IMR-90 (cell line): ENCODE results near the gene RHOBTB3. TPM values are rescaled to one million over a fixed set of nuclear protein-coding genes. Genes with fewer than 3 reads are reported as not detected.

Experiments used
- ATAC-seq: fragments of 200-7000 bp; cut with Tn5 transposase; 2 replicates; pipeline ENCODE4 v1.9.1; 2020; ENCODE audit warnings: low read depth, mild to moderate bottlenecking, moderate library complexity
- BruUV-seq: library from RNA; stranded (reverse); fragments of 400-500 nt; replicated peaks from 2 replicates; lab custom pipeline; 2021; lab: Mats Ljungman, UMichigan
- CTCF ChIA-PET: fragments of 300-600 bp; formaldehyde crosslinking; extraction: SDS; loops from one replicate; lab custom pipeline; 2021; ENCODE audit warnings: antibody characterized with exemption; lab: Yijun Ruan, JAX
- POLR2A ChIA-PET: fragments of 300-600 bp; sonication (Branson Sonifier 250); formaldehyde crosslinking; loops from one replicate; lab custom pipeline; 2022; ENCODE audit warnings: antibody characterized with exemption; ENCODE audit not compliant: unreplicated experiment; lab: Charles Lee
- DNase-seq: peaks from one replicate; pipeline ENCODE4 v3.0.0; 2013
- H2AFZ ChIP-seq: replicated peaks from 2 replicates; pipeline ENCODE3; 2013; ENCODE audit warnings: low read length, mild to moderate bottlenecking; ENCODE audit not compliant: poor library complexity
- H2AK5ac ChIP-seq: 2 replicates; pipeline ENCODE4 v1.6.1; 2013; ENCODE audit warnings: low read depth, low read length, inconsistent platforms
- H2AK9ac ChIP-seq: replicated peaks from 2 replicates; pipeline ENCODE3; 2013; ENCODE audit warnings: mild to moderate bottlenecking, low read depth, low read length, moderate library complexity; ENCODE audit not compliant: poor library complexity
- H2BK120ac ChIP-seq: 2 replicates; pipeline ENCODE4 v1.6.1; 2013; ENCODE audit warnings: low read depth, low read length, inconsistent platforms
- H2BK15ac ChIP-seq: 3 replicates; pipeline ENCODE4 v1.6.1; 2013; ENCODE audit warnings: low read depth, low read length, inconsistent platforms
- H2BK20ac ChIP-seq: 2 replicates; pipeline ENCODE4 v1.6.1; 2013; ENCODE audit warnings: low read depth, mild to moderate bottlenecking, inconsistent platforms, low read length, moderate library complexity
- H2BK5ac ChIP-seq: 2 replicates; pipeline ENCODE4 v1.6.1; 2013; ENCODE audit warnings: mild to moderate bottlenecking, low read depth, low read length, inconsistent platforms; ENCODE audit not compliant: poor library complexity, severe bottlenecking
- H3K14ac ChIP-seq: replicated peaks from 2 replicates; pipeline ENCODE4 v1.6.1; 2013; ENCODE audit warnings: low read depth, low read length, inconsistent platforms
- H3K18ac ChIP-seq: 2 replicates; pipeline ENCODE4 v1.6.1; 2013; ENCODE audit warnings: low read depth, low read length, control low read depth
- H3K23ac ChIP-seq: 2 replicates; pipeline ENCODE4 v1.6.1; 2013; ENCODE audit warnings: low read depth, low read length, inconsistent platforms
- H3K27ac ChIP-seq: 2 replicates; pipeline ENCODE4 v1.5.1; 2013; ENCODE audit warnings: mild to moderate bottlenecking, control low read depth, low read length; ENCODE audit not compliant: insufficient read depth
- H3K27me3 ChIP-seq: 2 replicates; pipeline ENCODE4 v1.6.1; 2013; ENCODE audit warnings: low read length; ENCODE audit not compliant: control insufficient read depth, insufficient read depth
- H3K36me3 ChIP-seq: 2 replicates; pipeline ENCODE4 v1.6.1; 2013; ENCODE audit warnings: low read length, mixed read lengths; ENCODE audit not compliant: control insufficient read depth, insufficient read depth
- H3K4ac ChIP-seq: 2 replicates; pipeline ENCODE4 v1.6.1; 2013; ENCODE audit warnings: low read depth, low read length, inconsistent platforms
- H3K4me1 ChIP-seq: 2 replicates; pipeline ENCODE4 v1.6.1; 2013; ENCODE audit warnings: low read length, mixed read lengths; ENCODE audit not compliant: control insufficient read depth, insufficient read depth
- H3K4me2 ChIP-seq: 2 replicates; pipeline ENCODE4 v1.6.1; 2013; ENCODE audit warnings: low read depth, mild to moderate bottlenecking, control low read depth, low read length, moderate library complexity
- H3K4me3 ChIP-seq: 2 replicates; pipeline ENCODE4 v1.5.1; 2013; ENCODE audit warnings: low read depth, mild to moderate bottlenecking, control low read depth, low read length, moderate library complexity; ENCODE audit not compliant: insufficient read depth
- H3K56ac ChIP-seq: 2 replicates; pipeline ENCODE4 v1.6.1; 2013; ENCODE audit warnings: low read length, inconsistent platforms; ENCODE audit not compliant: insufficient read depth; ENCODE audit errors: extremely low read depth
- H3K79me1 ChIP-seq, 2 experiments: 2 replicates each; pipeline ENCODE4 v1.6.1; 2013; ENCODE audit warnings: low read length in 2 of 2, inconsistent platforms in 1 of 2, low read depth in 1 of 2
- H3K9ac ChIP-seq: 2 replicates; pipeline ENCODE4 v1.6.1; 2013; ENCODE audit warnings: low read depth, low read length, control low read depth
- H3K9me1 ChIP-seq: 2 replicates; pipeline ENCODE4 v1.6.1; 2013; ENCODE audit warnings: low read length, inconsistent platforms; ENCODE audit not compliant: insufficient read depth
- H3K9me3 ChIP-seq: 2 replicates; pipeline ENCODE4 v1.6.1; 2013; ENCODE audit warnings: low read length; ENCODE audit not compliant: control insufficient read depth, insufficient read depth
- H4K20me1 ChIP-seq: 2 replicates; pipeline ENCODE4 v1.6.1; 2013; ENCODE audit warnings: low read length, inconsistent platforms; ENCODE audit not compliant: insufficient read depth
- H4K5ac ChIP-seq: 2 replicates; pipeline ENCODE4 v1.6.1; 2013; ENCODE audit warnings: mild to moderate bottlenecking, low read depth, low read length, control low read depth
- H4K8ac ChIP-seq, 2 experiments: 2 replicates each; pipeline ENCODE4 v1.6.1; 2013; ENCODE audit warnings: low read depth in 2 of 2, low read length in 2 of 2, control low read depth in 1 of 2, inconsistent platforms in 1 of 2
- H4K91ac ChIP-seq: 2 replicates; pipeline ENCODE4 v1.6.1; 2013; ENCODE audit warnings: low read depth, low read length, inconsistent platforms; ENCODE audit not compliant: insufficient read depth
- BHLHE40 ChIP-seq: fragments of 150-350 bp; IDR thresholded peaks from 2 replicates; pipeline ENCODE4 v1.6.1; 2016; ENCODE audit warnings: mild to moderate bottlenecking, low read depth, low read length
- CEBPB ChIP-seq: IDR thresholded peaks from 2 replicates; pipeline ENCODE4 v1.6.1; 2012; ENCODE audit warnings: low read depth, low read length, improper control_type of control experiment
- CHD1 ChIP-seq: IDR thresholded peaks from 2 replicates; pipeline ENCODE4 v1.6.1; 2012; ENCODE audit warnings: low read depth, low read length, improper control_type of control experiment
- CTCF ChIP-seq: conservative IDR thresholded peaks from 2 replicates; pipeline ENCODE4 v1.5.1; 2012; ENCODE audit warnings: mild to moderate bottlenecking, low read depth, low read length, improper control_type of control experiment
- ELK1 ChIP-seq: fragments of 150-350 bp; IDR thresholded peaks from 2 replicates; pipeline ENCODE4 v1.6.1; 2016; ENCODE audit warnings: low read depth, mild to moderate bottlenecking, low read length, moderate library complexity, borderline replicate concordance
- FOS ChIP-seq: fragments of 150-350 bp; IDR thresholded peaks from 2 replicates; pipeline ENCODE4 v1.6.1; 2016; ENCODE audit warnings: low read depth, low read length
- MAFK ChIP-seq: IDR thresholded peaks from 2 replicates; pipeline ENCODE4 v1.6.1; 2012; ENCODE audit warnings: low read depth, low read length, improper control_type of control experiment
- MAZ ChIP-seq: IDR thresholded peaks from 2 replicates; pipeline ENCODE4 v1.6.1; 2012; ENCODE audit warnings: low read depth, mild to moderate bottlenecking, low read length, improper control_type of control experiment, moderate library complexity, borderline replicate concordance
- MXI1 ChIP-seq: IDR thresholded peaks from 2 replicates; pipeline ENCODE4 v1.6.1; 2012; ENCODE audit warnings: low read depth, mild to moderate bottlenecking, low read length, moderate library complexity, borderline replicate concordance
- NFE2L2 ChIP-seq: fragments of 150-350 bp; IDR thresholded peaks from 2 replicates; pipeline ENCODE4 v1.6.1; 2016; ENCODE audit warnings: low read depth, mild to moderate bottlenecking, low read length
- POLR2A ChIP-seq: IDR thresholded peaks from 2 replicates; pipeline ENCODE4 v1.6.1; 2012; ENCODE audit warnings: mild to moderate bottlenecking, low read depth, low read length
- RAD21 ChIP-seq: IDR thresholded peaks from 2 replicates; pipeline ENCODE4 v1.6.1; 2012; ENCODE audit warnings: low read length, improper control_type of control experiment
- RCOR1 ChIP-seq: IDR thresholded peaks from 2 replicates; pipeline ENCODE4 v1.6.1; 2012; ENCODE audit warnings: mild to moderate bottlenecking, low read length, improper control_type of control experiment; ENCODE audit not compliant: insufficient replicate concordance
- RFX5 ChIP-seq: IDR thresholded peaks from 2 replicates; pipeline ENCODE4 v1.8.0; 2012; ENCODE audit warnings: low read depth, mild to moderate bottlenecking, low read length, moderate library complexity
- SMC3 ChIP-seq: fragments of 150-350 bp; IDR thresholded peaks from 2 replicates; pipeline ENCODE4 v1.6.1; 2016; ENCODE audit warnings: low read depth, mild to moderate bottlenecking, antibody characterized with exemption, low read length, moderate library complexity
- USF2 ChIP-seq: fragments of 150-350 bp; IDR thresholded peaks from 2 replicates; pipeline ENCODE4 v1.6.1; 2017; ENCODE audit warnings: mild to moderate bottlenecking, antibody characterized with exemption, low read length, low read depth
- WGBS, 2 experiments: methylation state at CpG; one replicate each; pipeline versions ENCODE4 v1.1.5 to v1.1.7; 2013; ENCODE audit warnings: missing lambda C conversion rate in 2 of 2; ENCODE audit not compliant: insufficient read length in 1 of 2; ENCODE audit errors: extremely low coverage in 2 of 2; 5-methylcytosine and 5-hydroxymethylcytosine counted together
- dilution Hi-C: fragments of 300-500 bp; cut with HindIII; formaldehyde crosslinking; loops from one replicate; pipeline ENCODE4 v1.14.3; 2018; ENCODE audit warnings: low sequenced_read_pairs; ENCODE audit not compliant: unreplicated experiment
- in situ Hi-C: fragments of 300-500 bp; cut with MboI; formaldehyde crosslinking; loops from 3 replicates; pipeline ENCODE4 v1.14.3; 2019; ENCODE audit warnings: low sequenced_read_pairs, inconsistent platforms, mixed read lengths
- intact Hi-C: fragments of 100-400 bp; cut with micrococcal nuclease; formaldehyde crosslinking; loops from 2 replicates; pipeline ENCODE4 v1.10.0; 2022
- polyA plus RNA-seq, 3 experiments: library from polyadenylated mRNA; depleted of rRNA; stranded (reverse); fragments of >200 nt; gene quantifications; 2 replicates each; pipeline ENCODE4 v1.2.3, GENCODE V29; 2012; ENCODE audit warnings: low replicate concordance in 1 of 3
- total RNA-seq: library from RNA; depleted of rRNA; stranded (reverse); fragments of >200 nt; gene quantifications from 2 replicates; pipeline ENCODE4 v1.2.3, GENCODE V29; 2012

The RHOBTB3 gene
- total and polyA plus RNA-seq, 2 of the 4 experiments (the other 2 are of a cell fraction) = 117 to 447 TPM

- CTCF ChIA-PET = no interaction called here
- no peak overlapping the region for H3K4ac ChIP-seq
- no CpG with 5 or more reads among the region's 2 CpGs for WGBS, 2 experiments
Measured at GRCh38 chr5:95748133-95748532, 17.0 kb downstream of the RHOBTB3 start.

More at GRCh38 chr5:95748133-95748532, 17.0 kb downstream of the RHOBTB3 start:
- Histone ChIP-seq H4K91ac (no peak overlapping the region), H2BK20ac (no peak overlapping the region), H3K18ac (no peak overlapping the region), H2AFZ (no peak overlapping the region), H4K8ac (no peak overlapping the region), H4K20me1 (peaks cover 16% of the 10 kb centered on the region; the same call in 1 of the 2 replicates), H3K4me3 (no peak overlapping the region), H3K4me2 (no peak overlapping the region), H3K9me3 (no peaks in the 10 kb centered on the region), H2BK5ac (no peak overlapping the region), H2BK15ac (no peak overlapping the region), H2AK9ac (no peak overlapping the region), H3K79me1 (peaks cover 44 to 70% of the 10 kb centered on the region in 2 experiments), H2BK120ac (no peak overlapping the region), H3K27me3 (no peaks in the 10 kb centered on the region), H4K5ac (no peak overlapping the region), H3K14ac (no peak overlapping the region), H3K23ac (0 out of 2 replicates have a peak overlapping the region, but pooled peaks have one; percentile 67), H3K9ac (no peak overlapping the region), H3K9me1 (peaks cover 12% of the 10 kb centered on the region), H3K4me1 (peaks cover 10% of the 10 kb centered on the region), H2AK5ac (no peak overlapping the region), H3K56ac (no peak overlapping the region), H3K27ac (no peak overlapping the region), H3K36me3 (peaks cover 53% of the 10 kb centered on the region)
- no TSS peak for BruUV-seq
- intact Hi-C loops = no loop called here
- in situ Hi-C loops = no loop called here
- no peak for TF ChIP-seq CTCF
- no peak for TF ChIP-seq NFE2L2
- no peak for TF ChIP-seq RAD21
- no peak for TF ChIP-seq BHLHE40
- TF ChIP-seq RCOR1 = no peak
- TF ChIP-seq SMC3 = no peak
- TF ChIP-seq ELK1 = no peak
- no peak for TF ChIP-seq CHD1
- no peak for TF ChIP-seq CEBPB
- no peak for TF ChIP-seq POLR2A
- TF ChIP-seq MXI1 = no peak
- TF ChIP-seq USF2 = no peak
- TF ChIP-seq MAFK = no peak
- TF ChIP-seq RFX5 = no peak
- TF ChIP-seq FOS = no peak
- TF ChIP-seq MAZ = no peak
- DNase-seq (no peak), ATAC-seq (no peak)
- dilution Hi-C loops = no loop called here
- POLR2A ChIA-PET = no interaction called here
